ENCODE measurements around the gene MPV17L.
"Not testable (repeated sequence)": the region's sequence is repeated elsewhere in the genome, so short reads cannot be mapped to it uniquely, and the experiment has no call there.

Gene MPV17L

DNA sequence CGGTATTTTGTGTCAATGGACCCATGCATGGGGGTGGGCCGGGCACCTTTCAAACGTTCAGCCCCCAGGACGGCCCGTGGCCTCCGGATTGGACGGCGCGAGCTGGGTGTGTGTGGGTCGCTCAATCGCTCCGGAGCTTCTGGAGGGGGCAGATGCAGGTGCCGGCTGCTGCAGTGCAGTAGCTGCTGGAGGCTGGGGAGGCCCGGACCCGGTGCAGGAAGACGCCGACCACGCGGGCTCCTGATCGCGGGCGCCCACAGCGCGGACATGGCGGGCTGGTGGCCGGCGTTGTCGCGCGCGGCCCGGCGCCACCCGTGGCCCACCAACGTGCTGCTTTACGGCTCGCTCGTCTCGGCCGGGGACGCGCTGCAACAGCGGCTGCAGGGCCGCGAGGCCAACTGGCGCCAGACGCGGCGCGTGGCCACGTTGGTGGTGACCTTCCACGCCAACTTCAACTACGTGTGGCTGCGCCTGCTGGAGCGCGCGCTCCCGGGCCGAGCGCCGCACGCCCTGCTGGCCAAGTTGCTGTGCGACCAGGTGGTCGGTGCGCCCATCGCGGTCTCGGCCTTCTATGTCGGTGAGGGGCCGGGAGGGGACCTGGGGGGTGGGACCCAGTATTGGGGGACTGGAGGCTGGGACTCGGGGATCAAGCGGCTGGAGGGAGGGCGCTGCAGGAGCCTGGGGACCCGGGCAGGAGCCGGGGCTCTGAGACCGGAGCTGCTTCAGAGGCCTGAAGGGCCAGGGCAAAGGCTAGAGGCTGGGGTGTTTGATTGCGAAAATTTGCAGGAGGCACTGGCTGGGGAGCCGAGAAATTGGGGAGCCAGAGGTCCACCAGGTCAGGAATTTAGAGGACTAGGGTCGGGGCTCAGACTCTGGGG lies at the start of gene MPV17L:
Gene MPV17L, plus strand, starts transcription at position 124 of the 878 bp plus-strand sequence. Its CDS starts 144 bp downstream, at position 268.
- DNase-seq (ENCODE audit: low read depth in 2 of 2, low spot score in 1 of 2): not testable (repeated sequence)

DNA sequence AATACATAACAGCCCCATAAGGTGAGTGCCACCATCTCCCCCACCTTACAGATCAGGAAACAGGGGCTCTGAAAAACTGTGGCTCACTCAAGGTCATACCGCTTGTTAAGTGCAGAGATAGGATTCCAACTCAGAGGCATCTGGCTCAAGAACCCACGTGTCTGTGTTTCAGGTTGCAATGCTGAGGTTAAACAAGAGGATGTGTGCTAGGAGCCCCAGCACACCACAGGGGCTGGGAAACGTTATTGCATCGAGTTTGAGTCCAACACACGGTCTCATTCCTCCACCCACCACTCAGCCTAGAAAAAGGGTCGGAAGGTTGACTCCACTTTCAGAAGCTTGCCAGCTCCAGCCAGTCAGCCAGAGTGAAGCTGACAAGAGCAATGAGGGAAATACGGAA lies 46.8 kb upstream of the MPV17L start:
- DNase-seq (ENCODE audit: low read depth in 2 of 2, low spot score in 1 of 2): not testable (repeated sequence)

DNA sequence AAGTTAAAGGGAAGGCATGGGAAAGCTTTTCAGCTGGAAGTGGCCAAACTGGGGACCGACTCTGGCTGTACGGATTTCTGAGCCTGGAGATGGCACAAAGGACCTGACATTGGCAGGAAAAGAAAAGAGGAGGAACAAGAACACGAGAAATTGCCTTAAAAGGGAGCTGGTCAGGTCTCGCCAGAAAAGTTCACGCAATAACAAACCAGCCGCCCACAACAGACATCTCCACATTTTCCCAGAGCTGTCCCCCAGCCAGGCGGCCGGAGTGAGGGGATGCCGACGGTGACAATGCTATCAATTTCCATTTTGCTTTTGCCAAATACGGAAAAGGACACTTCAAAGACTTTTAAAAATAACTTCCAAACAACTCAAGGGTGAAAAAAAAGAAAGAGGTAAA lies 44.3 kb upstream of the MPV17L start:
- DNase-seq (ENCODE audit: low read depth in 2 of 2, low spot score in 1 of 2): not testable (repeated sequence)

DNA sequence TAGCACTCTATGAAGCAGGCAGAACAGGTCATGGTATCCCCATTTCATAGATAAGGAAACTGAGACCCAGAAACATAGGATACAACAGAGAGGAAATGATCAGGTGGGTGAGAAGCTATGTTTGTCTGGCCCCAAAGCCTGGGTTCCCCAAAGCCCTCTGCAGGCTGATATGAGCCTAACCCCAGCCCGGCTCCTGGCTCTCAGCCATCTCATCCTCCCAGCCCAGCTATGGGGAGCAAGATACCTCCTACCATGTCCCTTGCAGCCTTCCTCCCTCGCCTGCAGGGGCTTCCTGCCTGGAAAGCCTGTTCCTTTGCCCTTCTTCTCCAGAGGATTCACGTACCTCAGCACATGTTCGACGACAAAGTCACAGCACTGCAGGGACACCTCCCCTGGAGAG lies 43.8 kb upstream of the MPV17L start:
- DNase-seq (ENCODE audit: low read depth in 2 of 2, low spot score in 1 of 2): not testable (repeated sequence)

DNA sequence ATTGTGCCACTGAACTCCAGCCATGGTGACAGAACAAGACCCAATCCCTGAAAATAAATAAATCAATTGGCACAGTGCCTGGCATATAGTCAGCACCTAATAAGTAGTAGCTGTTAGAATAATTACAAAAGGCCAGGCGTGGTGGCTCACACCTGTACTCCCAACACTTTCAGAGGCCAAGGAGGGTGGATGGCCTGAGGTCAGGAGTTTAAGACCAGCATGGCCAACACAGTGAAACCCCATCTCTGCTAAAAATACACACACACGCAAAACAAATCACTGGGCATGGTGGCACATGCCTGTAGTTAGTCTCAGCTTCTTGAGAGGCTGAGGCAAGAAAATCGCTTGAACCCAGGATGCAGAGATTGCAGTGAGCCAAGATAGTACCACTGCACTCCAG lies 42.7 kb upstream of the MPV17L start:
- not testable (repeated sequence) for DNase-seq (ENCODE audit: low read depth in 2 of 2, low spot score in 1 of 2)

DNA sequence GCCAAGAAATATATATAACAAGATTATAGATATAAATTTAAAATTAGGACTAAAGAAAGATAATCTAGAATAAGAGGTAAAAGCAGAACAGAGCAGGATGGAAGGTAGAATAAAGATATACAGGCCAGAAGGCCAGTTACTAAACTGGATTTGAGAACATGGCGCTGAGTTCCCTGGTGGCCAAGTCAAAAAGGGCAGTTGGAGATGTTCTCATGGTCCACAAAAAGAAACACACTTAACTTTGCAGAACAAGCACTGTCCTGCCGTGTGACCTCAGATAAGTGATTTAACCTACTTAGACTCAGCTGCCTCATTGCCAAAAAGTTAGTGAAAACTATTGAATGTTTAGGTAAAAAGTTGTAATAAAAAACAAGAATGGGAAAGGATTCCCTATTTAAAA lies 40.7 kb upstream of the MPV17L start:
- not testable (repeated sequence) for DNase-seq (ENCODE audit: low read depth in 2 of 2, low spot score in 1 of 2)

DNA sequence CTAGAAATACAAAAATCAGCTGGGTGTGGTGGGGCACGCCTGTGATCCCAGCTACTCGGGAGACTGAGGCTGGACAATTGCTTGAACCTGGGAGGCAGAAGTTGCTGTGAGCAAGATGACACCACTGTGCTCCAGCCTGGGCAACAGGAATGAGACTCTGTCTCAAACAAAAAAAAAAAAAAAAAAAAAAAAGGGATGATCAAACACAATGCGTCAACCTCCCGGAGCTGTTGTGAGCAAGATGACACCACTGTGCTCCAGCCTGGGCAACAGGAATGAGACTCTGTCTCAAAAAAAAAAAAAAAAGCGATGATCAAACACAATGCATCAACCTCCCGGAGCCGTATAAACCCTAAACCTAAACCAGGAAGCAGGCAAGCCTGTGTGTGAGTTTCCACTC lies 38.1 kb upstream of the MPV17L start:
- not testable (repeated sequence) for DNase-seq (ENCODE audit: low read depth in 2 of 2, low spot score in 1 of 2)

DNA sequence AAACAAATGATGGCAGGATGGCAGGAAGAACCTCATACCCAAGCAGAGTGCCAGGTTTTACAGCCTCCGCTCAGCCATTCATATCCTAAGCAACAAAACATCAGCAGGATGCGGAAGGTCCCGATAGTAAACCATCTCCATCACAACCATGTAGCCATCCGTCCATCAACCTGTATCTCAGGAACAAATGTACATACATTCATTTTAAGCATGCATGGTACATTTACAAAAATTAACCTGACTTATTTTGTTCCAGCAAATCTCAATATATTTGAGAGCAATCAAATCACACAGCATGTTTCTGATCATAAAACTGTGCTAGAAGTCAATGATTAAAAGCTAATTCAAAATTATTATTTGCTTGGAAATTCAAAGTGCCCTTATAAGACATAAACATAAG lies 17.4 kb upstream of the MPV17L start, which contains the start of gene NPIPA5:
Gene NPIPA5, minus strand, starts transcription at position 101 of the 400 bp plus-strand sequence. Its CDS starts 0 bp downstream, at position 101.
- not testable (repeated sequence) for DNase-seq (ENCODE audit: low read depth in 2 of 2, low spot score in 1 of 2)

DNA sequence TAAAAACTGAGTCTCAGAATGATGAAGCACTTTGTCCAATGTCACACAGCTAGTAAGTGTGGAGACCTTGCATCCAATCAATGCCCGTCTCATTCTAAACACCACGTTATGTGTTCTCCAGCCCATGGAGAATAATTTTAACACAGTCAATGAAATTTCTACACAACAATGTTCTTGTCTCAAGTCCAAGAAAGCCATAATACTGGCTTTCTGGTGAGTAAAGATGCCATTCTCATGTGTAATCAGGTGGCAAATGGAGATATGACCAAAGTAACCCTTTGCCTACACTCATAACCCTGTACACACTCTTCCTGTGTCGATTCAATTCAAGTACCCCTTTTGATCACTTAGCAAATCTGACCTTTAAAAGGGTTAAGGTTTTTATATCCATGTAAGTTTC lies 12.7 kb upstream of the MPV17L start:
- not testable (repeated sequence) for DNase-seq (ENCODE audit: low read depth in 2 of 2, low spot score in 1 of 2)

DNA sequence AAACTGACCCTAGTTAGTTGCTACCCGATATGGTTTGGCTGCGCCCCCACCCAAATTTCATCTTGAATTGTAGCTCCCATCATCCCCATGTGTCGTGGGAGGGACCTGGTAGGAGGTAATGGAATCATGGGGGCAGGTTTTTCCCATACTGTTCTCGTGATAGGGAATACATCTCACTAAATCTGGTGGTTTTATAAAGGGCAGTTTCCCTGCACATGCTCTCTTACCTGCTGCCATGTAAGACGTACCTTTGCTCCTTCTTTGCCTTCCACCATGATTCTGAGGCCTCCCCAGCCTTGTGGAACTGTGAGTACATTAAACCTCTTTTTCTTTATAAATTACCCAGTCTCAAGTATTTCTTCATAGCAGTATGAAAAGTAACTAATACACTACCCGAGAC lies 7.5 kb upstream of the MPV17L start:
- not testable (repeated sequence) for DNase-seq (ENCODE audit: low read depth in 2 of 2, low spot score in 1 of 2)

DNA sequence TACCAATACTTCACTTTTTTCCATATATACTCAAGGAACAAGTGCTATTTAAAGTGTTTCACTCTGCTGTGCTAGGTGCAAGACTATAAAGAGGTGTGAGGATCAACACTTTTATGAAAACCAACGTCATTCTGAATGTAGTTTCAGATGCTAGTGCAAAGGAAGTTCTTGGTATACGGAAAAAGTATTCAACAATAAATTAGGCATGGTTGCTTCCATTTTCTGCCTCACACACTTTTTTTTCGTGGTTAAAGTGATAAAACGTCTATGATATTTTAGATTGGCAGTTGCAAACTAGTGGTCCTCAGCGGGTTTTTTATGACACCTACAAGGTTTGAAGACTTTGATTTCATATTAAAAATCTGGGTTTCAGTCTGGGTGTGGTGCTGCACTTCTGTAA lies 5.6 kb upstream of the MPV17L start:
- not testable (repeated sequence) for DNase-seq (ENCODE audit: low read depth in 2 of 2, low spot score in 1 of 2)

DNA sequence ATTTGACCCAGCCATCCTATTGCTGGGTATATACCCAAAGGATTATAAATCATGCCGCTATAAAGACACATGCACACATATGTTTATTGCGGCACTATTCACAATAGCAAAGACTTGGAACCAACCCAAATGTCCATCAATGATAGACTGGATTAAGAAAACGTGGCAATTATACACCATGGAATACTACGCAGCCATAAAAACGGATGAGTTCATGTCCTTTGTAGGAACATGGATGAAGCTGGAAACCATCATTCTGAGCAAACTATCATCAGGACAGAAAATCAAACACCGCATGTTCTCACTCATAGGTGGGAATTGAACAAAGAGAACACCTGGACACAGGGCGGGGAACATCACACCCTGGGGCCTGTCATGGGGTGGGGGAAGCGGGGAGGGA lies 2.5 kb upstream of the MPV17L start:
- not testable (repeated sequence) for DNase-seq (ENCODE audit: low read depth in 2 of 2, low spot score in 1 of 2)

DNA sequence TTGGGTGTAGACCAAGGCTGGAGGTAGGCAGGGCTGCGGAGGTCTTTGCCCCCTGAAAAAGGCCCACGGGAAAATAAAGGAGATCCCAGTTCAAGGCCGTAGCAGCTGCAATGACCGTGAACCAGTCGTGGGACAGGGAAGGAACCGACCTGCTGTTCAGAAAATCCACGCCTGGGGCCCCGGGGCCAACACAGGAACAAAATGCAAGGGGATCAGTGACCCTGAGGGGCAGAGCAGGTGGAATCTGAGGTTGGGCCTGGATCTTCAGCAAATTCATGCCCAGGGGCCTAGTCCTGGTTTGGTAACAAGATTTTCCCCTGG lies 915 bp downstream of the MPV17L start:
- DNase-seq (ENCODE audit: low read depth in 2 of 2, low spot score in 1 of 2): not testable (repeated sequence)

DNA sequence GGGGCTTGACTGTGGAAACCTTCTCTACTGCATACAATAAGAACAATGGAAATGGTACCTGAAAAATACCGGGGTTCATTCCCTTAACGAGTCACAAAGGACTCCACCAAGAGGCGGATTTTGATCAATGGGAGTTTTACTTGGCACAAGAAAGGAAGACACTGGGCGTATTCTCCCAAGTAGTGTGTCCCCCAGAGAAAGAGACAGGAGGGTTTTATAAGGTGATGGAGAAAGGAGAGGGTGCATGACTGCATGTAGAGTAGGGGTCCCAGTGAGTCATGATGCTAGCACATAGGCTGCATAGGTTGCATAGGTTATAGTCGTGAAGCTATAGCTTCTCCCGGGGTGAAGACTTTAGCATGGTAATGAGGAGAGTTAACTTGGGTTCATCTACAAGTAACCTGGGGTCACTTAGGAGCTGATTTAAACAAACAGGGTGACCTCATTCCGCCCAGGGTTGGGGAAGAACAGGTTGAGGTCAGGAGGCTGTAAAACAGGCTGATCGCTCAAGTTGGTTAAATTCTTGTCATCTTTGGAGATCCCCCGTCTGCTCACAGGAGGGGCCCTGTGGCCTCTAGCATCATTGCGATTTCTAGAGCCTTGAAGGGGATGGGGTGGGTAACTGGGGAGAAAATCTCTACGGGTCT lies 1.5 kb downstream of the MPV17L start:
- no peak for DNase-seq (ENCODE audit: low read depth in 2 of 2, low spot score in 1 of 2)

DNA sequence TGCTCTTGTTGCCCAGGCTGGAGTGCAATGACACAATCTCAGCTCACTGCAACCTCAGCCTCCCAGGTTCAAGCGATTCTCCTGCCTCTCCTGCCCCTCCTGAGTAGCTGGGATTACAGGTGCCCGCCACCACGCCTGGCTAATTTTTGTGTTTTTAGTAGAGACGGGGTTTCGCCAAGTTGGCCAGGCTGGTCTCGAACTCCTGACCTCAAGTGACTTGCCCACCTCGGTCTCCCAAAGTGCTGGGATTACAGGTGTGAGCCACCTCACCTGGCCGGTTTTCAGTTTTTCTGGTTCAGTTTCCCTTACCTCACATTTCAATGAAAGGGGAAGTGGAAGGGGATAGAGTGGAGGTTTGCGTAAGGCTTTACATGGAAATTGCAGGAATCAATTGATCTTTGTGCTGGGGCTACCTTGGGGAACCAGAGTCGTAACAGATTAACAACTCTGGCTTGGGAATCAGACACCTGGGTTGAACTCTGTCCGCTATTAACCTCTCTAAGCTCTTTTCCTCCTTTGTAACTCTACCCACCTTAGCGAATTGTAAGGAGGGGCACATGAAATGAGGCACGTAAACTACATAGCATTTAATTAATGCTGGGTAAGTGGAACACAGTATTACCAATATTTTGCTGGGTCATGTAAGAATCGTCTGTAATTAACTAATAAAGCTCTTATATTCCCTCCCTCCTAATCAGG lies 3.2 kb downstream of the MPV17L start:
- DNase-seq (ENCODE audit: low read depth in 2 of 2, low spot score in 1 of 2): no peak

DNA sequence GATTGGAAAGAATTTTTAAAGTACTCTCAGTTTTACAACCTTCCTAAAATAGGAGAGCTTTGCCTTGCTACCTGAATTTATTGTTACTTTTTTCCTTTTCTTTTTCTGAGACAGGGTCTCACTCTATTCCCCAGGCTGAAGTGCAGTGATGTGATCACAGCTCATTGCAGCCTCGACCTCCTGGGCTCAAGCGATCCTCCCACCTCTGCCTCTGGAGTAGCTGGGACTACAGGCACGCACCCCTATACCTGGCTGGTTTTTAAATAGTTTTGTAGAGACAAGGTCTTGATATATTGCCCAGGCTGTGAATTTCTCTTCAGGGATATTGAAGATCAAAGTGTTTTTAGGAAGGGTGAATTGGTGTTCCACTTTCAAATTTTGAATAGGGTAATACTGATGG lies 3.8 kb downstream of the MPV17L start:
- DNase-seq (ENCODE audit: low read depth in 2 of 2, low spot score in 1 of 2): no peak

DNA sequence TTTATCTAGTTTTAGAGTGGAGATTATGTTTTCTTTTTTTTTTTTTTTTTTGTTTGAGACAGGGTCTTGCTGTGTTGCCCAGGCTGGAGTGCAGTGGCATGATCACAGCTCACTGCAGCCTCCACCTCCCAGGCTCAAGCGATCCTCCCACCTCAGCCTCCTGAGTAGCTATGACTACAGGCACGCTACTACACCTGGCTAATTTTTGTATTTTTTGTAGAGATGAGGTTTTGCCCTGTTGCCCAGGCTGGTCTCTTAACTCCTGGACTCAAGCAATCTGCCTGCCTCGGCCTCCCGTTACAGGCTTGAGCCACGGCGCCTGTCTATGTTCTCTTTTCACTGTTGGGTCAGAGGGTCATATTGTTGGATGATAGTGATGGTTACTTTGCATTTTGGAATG lies 4.8 kb downstream of the MPV17L start:
- not testable (repeated sequence) for DNase-seq (ENCODE audit: low read depth in 2 of 2, low spot score in 1 of 2)

DNA sequence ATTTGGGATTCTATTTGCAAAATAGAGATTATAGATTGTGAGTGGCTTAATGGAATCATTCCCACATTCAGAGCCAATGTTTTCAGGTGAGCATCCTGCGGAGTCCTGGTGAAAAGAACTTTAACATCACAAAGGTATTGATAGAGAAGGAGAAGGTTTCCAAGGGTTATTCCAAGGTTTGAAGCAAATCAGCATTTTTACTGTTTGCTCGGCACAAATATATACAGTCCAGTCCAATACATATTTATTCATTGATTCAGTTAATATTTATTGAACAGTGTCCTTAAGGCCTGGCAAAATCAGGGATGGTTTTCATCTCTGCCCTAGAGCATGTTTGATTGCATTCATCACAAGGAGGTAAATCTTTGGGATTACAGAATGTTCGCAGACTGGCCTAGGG lies 6.4 kb downstream of the MPV17L start:
- no peak for DNase-seq (ENCODE audit: low read depth in 2 of 2, low spot score in 1 of 2)

DNA sequence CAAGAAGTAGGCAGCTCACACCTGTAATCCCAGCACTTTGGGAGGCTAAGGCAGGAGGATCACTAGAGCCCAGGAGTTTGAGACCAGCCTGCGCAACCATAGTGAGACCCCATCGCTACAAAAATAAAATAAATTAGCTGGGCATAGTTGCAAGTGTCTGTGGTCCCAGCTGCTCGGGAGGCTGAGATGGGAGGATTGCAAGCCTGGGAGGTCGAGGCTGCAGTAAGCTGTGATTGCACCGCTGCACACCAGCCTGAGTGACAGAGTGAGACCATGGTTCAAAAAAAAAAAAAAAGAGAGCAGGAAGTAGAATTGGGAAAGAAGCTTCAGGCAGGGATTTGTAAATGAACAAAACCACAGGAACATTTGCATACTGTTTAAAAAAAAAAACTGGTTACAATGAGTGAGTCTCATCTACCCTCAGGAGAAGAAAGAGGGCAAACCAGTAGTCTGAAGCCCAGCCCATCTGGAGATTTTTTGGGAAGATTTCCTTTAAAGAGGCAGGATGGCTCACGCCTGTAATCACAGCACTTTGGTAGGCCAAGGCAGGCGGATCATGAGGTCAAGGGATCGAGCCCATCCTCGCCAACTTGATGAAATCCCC lies 7.9 kb downstream of the MPV17L start:
- no peak for DNase-seq (ENCODE audit: low read depth in 2 of 2, low spot score in 1 of 2)

DNA sequence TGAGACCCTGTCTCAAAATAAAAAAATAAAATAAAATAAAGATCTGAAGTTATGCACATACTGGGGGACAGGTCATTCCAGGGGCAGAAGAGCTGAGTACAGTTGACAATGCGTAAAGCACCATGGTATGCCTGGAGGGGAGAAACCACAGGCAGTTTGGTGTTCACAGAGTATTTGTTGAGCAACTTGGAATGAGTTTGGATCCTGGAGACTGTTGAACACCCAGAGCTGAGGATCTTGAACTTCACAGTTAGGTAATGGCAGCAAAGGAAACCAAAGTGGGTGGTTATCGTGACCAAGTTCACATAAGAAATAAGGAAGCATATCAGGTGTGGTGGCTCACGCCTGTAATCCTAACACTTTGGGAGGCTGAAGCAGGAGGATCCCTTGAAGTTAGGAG lies 8.5 kb downstream of the MPV17L start:
- not testable (repeated sequence) for DNase-seq (ENCODE audit: low read depth in 2 of 2, low spot score in 1 of 2)

DNA sequence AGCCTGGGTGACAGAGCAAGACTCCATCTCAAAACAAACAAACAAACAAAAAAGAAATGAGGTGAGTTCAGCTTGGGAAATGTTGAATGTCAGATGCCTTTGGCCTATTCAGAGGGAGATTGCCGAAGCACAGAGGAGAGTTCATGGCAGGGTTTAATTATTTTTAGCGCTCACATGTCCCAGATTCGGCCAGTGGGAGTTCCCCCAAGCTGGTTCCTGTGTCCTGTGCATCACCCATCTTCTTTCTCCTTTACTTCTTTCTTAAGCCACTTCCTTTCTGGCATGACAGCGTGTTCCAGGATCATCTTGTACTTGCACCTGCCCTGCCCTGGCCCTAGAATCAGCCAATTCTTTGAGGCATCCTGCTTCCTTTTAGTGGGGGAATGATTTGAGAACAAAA lies 9.2 kb downstream of the MPV17L start:
- DNase-seq (ENCODE audit: low read depth in 2 of 2, low spot score in 1 of 2): no peak
